Neural cell (in vitro differentiated cells): ENCODE measurements around the gene TRIOBP.

ENCODE experiments used
- MXI1 ChIP-seq: fragments of 450-650 bp; conservative IDR thresholded peaks from 2 replicates; pipeline ENCODE4 v1.6.1; 2014; ENCODE audit warnings: antibody characterized with exemption, mild to moderate bottlenecking; ENCODE audit not compliant: poor library complexity, severe bottlenecking
- POLR2AphosphoS5 ChIP-seq: IDR thresholded peaks from 2 replicates; pipeline ENCODE4 v1.6.1; 2012
- SMC3 ChIP-seq: fragments of 450-650 bp; conservative IDR thresholded peaks from 2 replicates; pipeline ENCODE4 v1.6.1; 2014; ENCODE audit warnings: antibody characterized with exemption, mild to moderate bottlenecking, moderate library complexity; ENCODE audit not compliant: poor library complexity
- TF ChIP-seq, protein P1 (sequence below): fragments of 450-650 bp; IDR thresholded peaks from 2 replicates; pipeline ENCODE4 v1.5.1; 2014; ENCODE audit warnings: antibody characterized with exemption, mild to moderate bottlenecking, moderate library complexity; ENCODE audit not compliant: poor library complexity, severe bottlenecking
- TF ChIP-seq, protein P2 (sequence below): IDR thresholded peaks from 2 replicates; pipeline ENCODE4 v1.6.1; 2012; ENCODE audit warnings: borderline replicate concordance

DNA sequence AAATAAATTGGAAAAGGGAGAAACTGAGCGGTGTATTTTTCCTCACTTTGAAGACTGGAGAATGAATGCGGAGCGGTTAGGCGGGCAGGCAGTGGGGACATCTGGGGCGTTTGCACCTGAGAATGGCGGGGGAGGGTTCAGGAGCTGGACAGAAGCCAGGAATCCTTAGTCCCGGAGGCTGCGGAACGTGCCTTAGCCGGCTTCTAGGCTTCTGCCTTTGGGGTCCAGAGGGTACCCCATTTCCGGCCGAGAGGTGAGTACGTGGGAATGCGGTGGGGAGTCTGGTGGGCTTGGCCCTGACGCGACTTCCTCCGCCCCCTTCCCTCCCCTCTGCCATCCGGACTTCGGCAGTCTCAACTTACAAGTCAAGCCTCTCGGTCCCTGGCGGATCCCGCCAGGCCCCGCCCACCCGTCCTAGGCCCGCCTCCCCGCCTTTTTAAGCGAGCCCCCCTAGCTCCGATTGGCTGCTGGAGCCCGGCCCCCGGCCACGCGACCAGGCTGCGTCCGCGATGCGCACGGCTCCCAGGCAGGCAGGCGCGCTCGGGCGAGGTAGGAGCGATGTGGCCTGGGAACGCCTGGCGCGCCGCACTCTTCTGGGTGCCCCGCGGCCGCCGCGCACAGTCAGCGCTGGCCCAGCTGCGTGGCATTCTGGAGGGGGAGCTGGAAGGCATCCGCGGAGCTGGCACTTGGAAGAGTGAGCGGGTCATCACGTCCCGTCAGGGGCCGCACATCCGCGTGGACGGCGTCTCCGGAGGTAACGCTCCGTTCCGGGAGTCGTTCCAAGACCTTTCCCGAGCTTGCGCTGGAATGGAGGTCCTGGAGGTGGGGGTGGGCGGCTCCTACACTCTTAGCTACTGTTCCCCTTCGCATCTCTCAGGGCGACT lies 110.8 kb downstream of the TRIOBP start, which contains the start of gene GCAT:
- TF ChIP-seq, protein P1, sequence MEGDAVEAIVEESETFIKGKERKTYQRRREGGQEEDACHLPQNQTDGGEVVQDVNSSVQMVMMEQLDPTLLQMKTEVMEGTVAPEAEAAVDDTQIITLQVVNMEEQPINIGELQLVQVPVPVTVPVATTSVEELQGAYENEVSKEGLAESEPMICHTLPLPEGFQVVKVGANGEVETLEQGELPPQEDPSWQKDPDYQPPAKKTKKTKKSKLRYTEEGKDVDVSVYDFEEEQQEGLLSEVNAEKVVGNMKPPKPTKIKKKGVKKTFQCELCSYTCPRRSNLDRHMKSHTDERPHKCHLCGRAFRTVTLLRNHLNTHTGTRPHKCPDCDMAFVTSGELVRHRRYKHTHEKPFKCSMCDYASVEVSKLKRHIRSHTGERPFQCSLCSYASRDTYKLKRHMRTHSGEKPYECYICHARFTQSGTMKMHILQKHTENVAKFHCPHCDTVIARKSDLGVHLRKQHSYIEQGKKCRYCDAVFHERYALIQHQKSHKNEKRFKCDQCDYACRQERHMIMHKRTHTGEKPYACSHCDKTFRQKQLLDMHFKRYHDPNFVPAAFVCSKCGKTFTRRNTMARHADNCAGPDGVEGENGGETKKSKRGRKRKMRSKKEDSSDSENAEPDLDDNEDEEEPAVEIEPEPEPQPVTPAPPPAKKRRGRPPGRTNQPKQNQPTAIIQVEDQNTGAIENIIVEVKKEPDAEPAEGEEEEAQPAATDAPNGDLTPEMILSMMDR: no peak
- TF ChIP-seq POLR2AphosphoS5: peak; percentile 62
- TF ChIP-seq SMC3: no peak
- TF ChIP-seq MXI1: peak; percentile 95
- TF ChIP-seq, protein P2, sequence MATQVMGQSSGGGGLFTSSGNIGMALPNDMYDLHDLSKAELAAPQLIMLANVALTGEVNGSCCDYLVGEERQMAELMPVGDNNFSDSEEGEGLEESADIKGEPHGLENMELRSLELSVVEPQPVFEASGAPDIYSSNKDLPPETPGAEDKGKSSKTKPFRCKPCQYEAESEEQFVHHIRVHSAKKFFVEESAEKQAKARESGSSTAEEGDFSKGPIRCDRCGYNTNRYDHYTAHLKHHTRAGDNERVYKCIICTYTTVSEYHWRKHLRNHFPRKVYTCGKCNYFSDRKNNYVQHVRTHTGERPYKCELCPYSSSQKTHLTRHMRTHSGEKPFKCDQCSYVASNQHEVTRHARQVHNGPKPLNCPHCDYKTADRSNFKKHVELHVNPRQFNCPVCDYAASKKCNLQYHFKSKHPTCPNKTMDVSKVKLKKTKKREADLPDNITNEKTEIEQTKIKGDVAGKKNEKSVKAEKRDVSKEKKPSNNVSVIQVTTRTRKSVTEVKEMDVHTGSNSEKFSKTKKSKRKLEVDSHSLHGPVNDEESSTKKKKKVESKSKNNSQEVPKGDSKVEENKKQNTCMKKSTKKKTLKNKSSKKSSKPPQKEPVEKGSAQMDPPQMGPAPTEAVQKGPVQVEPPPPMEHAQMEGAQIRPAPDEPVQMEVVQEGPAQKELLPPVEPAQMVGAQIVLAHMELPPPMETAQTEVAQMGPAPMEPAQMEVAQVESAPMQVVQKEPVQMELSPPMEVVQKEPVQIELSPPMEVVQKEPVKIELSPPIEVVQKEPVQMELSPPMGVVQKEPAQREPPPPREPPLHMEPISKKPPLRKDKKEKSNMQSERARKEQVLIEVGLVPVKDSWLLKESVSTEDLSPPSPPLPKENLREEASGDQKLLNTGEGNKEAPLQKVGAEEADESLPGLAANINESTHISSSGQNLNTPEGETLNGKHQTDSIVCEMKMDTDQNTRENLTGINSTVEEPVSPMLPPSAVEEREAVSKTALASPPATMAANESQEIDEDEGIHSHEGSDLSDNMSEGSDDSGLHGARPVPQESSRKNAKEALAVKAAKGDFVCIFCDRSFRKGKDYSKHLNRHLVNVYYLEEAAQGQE: no peak
